ES-I3 (cell line): Measurements from ENCODE around the gene CACNA1H.

ENCODE experiments used
- H3K36me3 ChIP-seq: 2 replicates; pipeline ENCODE4 v1.6.1; 2013; ENCODE audit warnings: mild to moderate bottlenecking, low read length, control low read depth, moderate library complexity; ENCODE audit not compliant: insufficient read depth
- H3K4me1 ChIP-seq: 2 replicates; pipeline ENCODE4 v1.6.1; 2013; ENCODE audit warnings: mild to moderate bottlenecking, control low read depth, low read length; ENCODE audit not compliant: insufficient read depth
- H3K9ac ChIP-seq: 2 replicates; pipeline ENCODE4 v1.6.1; 2013; ENCODE audit warnings: low read depth, mild to moderate bottlenecking, low read length, moderate library complexity
- H3K9me3 ChIP-seq: 2 replicates; pipeline ENCODE4 v1.6.1; 2013; ENCODE audit warnings: mild to moderate bottlenecking, low read length, moderate library complexity; ENCODE audit not compliant: control insufficient read depth, insufficient read depth

Gene CACNA1H

DNA sequence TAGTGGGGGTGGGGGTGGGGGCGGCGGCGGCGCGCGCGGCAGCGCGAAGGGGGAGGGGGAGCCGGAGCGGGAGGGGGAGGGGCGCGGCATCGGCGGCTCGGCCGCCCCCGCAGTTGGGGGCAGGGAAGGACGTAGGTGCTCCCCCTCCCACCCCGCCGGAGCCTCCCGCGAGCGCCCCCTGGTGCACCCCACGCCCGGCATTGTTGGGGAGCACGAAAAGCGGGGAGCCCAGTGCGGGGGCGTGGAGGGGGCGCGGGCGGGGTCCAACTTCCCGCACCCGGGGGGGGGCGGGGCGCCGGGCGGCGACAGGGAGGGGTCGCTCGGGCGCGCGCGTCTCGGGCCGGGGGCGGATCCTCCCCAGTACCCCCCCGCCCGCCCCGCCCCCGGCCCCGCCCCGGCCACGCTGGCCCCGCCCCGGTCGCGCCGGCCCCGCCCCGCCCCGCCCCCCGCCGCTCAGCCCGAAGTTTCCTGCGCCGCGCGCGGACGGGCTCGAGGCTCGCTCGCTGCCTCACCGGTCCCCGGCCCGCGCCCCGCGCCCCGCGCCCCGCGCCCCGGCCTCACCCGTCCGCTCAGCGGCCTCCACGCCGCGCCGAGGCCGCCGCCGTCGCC, at the start of gene CACNA1H:
Gene CACNA1H, plus strand, starts transcription at position 456 of the 609 bp plus-strand sequence. CDS start 632 bp downstream, outside the sequence.
- H3K36me3 ChIP-seq = no peaks in the 10 kb centered on the region
- peaks cover 2% of the 10 kb centered on the region; the same call in 1 of the 2 replicates for H3K9me3 ChIP-seq
- peak within 1 kb of the TSS; percentile 58 for H3K9ac ChIP-seq
- H3K4me1 ChIP-seq = no peaks in the 10 kb centered on the region; the same call in 1 of the 2 replicates

DNA sequence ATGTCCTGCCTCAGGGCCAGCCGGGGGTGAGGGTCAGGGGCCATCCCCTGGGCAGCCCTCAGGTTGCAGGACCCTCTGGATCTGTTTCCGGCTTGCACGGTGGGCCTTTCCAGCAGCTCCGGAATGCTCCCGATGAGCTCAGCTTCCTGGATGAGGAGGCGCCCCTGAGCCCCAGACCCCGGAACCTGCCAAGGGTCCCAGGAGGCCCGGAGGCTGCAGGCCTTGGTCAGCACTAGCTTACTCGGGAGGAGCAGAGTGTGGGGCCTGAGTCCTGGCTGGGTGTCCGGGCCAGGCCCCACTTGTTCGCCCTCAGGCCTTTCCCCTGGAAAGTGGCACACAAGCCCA, 49.3 kb upstream of the CACNA1H start:
- H3K9ac ChIP-seq = peak overlapping the region; percentile 73
- H3K4me1 ChIP-seq = no peaks in the 10 kb centered on the region; the same call in 1 of the 2 replicates
- no peaks in the 10 kb centered on the region for H3K9me3 ChIP-seq

DNA sequence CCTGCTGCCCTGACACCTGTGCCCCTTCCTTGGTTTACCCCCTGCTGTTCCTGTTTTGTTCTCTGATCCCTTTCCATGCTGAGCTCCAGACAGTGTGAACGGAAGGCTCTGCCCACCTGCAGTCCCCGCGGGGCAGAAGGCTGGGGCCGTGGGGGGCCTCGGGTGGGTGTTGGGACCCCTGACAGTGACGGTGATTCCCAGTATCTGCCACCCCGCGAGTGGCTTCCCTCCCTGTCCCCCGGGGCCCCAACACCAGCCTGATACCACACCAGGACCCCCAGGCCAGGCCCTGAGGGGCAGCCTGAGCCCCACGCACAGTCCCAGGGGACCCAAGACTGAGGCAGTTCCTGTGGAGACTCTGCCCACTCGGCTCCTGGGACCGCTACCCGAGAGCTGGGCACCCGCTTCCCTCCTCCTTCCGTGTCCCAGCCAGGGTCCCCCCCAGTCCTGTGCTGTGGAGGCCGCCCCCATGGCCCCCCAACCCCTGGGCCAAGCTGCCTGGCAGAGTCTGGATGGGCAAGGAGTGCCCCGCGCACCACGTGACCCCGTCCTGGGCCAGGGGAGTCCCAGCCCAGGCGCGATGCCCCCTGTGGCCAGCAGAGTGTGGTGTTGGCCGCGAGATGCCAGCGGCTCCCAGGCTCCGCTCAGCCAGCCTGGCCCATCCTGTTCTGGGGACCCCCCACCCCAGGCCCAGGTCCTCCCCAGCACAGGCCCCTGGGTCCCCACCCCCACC, 46.9 kb upstream of the CACNA1H start:
- Histone ChIP-seq H3K4me1 (no peaks in the 10 kb centered on the region; the same call in 1 of the 2 replicates), H3K9me3 (no peaks in the 10 kb centered on the region), H3K36me3 (no peaks in the 10 kb centered on the region), H3K9ac (no peak overlapping the region)

More for the DNA sequence above, 49.3 kb upstream of the CACNA1H start:
- no peaks in the 10 kb centered on the region for H3K36me3 ChIP-seq

DNA sequence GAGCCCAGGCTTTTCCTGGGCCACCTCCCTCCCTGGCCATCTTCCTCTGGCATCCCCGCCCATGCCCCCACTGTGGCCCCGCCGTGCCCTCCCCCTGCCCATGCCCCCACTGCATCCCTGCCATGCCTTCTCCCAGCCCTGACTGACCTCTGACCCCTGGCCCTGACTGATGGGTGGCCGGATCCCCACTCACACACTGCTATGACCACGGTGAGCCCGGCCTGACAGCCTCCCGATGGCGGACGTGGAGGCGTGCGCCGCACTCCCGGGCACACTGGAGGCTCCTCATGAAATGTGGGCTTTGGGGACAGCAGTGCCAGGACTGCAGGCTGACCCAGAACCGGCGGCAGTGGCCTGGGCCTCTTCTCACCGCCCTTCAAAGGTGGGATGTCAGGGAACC, 46.2 kb upstream of the CACNA1H start:
- Histone ChIP-seq H3K9me3 (no peaks in the 10 kb centered on the region), H3K9ac (no peak overlapping the region), H3K36me3 (no peaks in the 10 kb centered on the region), H3K4me1 (no peaks in the 10 kb centered on the region; the same call in 1 of the 2 replicates)

DNA sequence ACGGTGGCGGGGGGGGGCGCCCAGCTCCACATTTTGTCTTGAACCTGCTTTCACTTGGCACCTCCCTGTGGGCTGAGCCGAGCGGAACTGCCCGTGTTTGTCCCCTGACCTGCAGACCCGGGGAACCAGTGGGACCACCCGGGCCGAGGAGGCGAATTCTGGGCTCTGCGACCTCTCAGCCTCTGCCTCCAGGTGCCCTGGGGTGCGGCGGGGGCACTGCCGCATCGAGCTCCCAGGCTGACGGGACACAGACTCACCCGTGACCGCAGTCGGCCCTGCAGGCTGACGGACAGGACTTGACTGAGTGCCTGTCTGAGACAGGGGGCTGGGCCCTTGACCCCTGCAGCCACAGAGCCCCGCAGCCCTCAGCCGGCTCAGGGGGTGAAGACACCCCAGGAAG, 45.8 kb upstream of the CACNA1H start:
- Histone ChIP-seq H3K9ac (no peak overlapping the region), H3K36me3 (no peaks in the 10 kb centered on the region), H3K9me3 (no peaks in the 10 kb centered on the region), H3K4me1 (no peaks in the 10 kb centered on the region; the same call in 1 of the 2 replicates)

DNA sequence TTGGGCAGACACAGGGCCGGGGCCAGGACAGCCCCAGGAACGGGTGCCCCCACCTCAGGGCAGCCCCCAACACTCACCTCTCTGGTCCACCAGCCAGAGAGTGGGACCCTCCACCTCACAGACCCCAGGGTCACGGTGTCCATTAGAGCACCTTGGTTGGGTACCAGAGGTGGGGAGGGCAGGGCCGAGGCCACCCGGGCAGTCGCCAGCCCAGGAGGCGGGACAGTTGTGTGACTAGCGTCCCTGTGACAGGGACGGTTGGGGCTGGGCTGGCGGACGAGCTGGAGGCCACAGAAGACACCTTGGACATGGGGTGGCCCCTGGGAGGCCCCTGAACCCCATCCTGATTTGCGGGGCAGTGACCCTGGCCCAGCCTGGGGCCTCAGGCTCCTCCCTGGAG, 45.2 kb upstream of the CACNA1H start:
- no peaks in the 10 kb centered on the region; the same call in 1 of the 2 replicates for H3K4me1 ChIP-seq
- no peaks in the 10 kb centered on the region for H3K36me3 ChIP-seq
- no peak overlapping the region for H3K9ac ChIP-seq
- H3K9me3 ChIP-seq = no peaks in the 10 kb centered on the region

DNA sequence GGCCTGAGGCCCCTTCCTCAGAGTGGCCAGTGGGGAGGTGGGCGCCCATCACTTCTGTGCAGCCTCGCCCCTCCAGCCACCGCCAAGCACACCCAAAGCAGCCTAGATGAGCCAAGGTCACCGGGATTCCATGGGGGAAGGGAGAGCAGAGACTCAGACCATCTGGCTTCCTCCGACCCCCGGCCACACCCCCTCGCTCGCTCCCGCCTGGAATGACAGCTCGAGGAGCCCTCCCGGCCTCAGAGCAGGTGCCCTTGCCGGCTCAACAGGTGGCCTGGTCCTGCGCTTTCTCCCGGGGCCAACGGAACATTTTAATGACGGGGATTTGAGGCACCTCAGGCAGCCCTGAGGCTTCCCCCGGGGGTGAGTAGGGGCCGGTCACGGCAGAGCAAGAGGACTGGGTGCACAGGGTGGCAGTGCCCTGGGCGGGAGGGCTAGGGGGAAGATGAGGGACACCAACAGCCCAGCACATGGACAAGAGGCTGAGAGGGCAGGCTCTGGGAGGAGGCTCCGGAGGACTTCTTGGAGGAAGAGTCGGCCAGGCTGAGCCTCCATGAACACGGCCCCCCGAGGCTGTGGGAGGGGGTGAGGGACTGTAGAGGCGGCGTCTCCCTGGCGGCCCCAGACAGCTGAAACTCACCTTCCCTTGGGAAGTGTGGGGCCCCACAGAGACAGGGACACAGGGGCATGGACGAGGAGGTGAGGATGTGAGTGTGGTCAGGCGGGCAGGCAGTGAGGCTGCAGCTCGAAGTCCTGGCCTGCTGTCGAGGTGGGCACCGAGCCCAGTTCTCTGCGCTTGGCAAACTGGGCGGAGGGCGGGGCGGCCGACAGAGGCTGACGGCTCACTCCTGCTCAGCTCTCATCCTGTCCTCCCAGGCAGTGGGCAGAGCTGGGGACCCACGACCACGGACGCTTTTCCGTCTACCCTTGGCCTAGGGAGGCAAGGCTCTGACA, 44.3 kb upstream of the CACNA1H start:
- no peaks in the 10 kb centered on the region for H3K36me3 ChIP-seq
- H3K9ac ChIP-seq = no peak overlapping the region
- no peaks in the 10 kb centered on the region for H3K9me3 ChIP-seq
- H3K4me1 ChIP-seq = no peaks in the 10 kb centered on the region; the same call in 1 of the 2 replicates

DNA sequence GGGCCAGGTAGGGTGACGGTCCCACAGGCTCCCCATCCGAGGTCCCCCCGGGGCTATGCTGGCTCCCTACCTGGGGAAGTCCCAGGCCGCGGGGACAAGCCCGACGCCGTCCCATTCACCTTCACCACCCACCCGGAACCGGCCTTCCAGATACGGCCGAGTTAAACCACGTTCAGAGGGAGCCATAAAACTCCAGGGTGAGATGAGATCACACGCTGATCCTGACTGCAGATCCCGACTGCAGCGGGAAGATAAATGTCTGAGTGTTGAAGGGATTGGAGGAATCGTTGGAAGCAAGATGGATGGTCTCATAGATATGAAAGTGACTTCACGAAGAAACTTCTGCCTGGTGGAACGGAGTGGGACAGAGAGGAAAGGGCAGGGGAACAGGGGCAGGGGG, 43.3 kb upstream of the CACNA1H start:
- Histone ChIP-seq H3K4me1 (no peaks in the 10 kb centered on the region), H3K36me3 (no peaks in the 10 kb centered on the region), H3K9me3 (no peaks in the 10 kb centered on the region), H3K9ac (no peak overlapping the region)

DNA sequence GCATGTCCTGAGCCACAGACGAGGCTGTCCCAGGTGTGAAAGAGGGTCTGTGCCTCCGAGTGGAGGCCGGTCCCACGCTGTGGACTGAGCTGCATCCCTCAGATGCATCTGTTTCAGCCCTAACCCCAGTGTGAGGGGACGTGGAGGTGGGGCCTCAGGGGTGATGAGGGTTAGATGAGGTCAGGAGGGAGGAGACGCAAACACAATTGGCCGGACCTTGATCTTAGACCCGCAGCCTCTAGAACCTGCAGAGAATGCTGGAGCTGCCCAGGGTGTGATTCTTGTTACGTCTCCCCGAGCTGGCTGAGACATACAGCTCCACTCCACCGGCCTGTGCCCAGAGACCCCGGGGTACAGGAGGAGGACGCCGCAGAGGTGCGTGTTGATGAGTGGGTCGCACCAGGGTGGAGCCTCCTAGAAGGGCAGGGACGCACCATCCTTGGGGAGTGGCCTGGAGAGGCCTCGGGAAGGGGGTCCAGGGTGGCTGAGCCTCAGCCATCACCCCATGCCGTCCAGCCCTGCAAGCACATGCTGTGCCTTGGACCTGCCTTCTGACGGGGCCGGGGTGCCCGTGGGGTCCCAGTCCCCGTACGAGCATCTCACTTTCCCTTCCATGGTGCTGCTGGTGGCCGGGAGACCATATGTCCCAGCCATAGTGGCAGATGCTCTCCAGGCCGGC, 40.3 kb upstream of the CACNA1H start:
- no peaks in the 10 kb centered on the region for H3K4me1 ChIP-seq
- no peaks in the 10 kb centered on the region for H3K9me3 ChIP-seq
- no peaks in the 10 kb centered on the region for H3K36me3 ChIP-seq
- no peak overlapping the region for H3K9ac ChIP-seq

DNA sequence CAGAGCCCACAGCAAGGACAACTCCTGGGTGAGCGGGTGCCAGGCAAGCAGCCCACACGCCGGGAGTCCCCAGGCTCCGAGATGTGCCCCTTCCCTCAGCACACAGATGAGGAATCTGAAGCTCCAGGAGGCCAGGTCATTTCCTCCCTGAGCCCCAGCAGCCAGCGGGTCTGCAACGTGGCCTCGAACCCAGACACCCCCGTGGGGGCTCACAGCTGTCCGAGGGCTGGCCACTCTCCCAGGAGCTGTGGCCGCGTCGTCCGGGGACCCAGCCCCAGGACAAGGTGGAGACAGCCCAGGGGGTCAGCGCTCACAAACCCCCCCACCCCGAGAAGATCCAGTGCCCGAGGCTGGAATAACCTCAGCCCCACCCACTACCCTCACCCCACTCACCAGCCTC, 39.4 kb upstream of the CACNA1H start:
- no peaks in the 10 kb centered on the region for H3K9me3 ChIP-seq
- no peaks in the 10 kb centered on the region for H3K4me1 ChIP-seq
- no peaks in the 10 kb centered on the region for H3K36me3 ChIP-seq
- H3K9ac ChIP-seq = no peak overlapping the region

DNA sequence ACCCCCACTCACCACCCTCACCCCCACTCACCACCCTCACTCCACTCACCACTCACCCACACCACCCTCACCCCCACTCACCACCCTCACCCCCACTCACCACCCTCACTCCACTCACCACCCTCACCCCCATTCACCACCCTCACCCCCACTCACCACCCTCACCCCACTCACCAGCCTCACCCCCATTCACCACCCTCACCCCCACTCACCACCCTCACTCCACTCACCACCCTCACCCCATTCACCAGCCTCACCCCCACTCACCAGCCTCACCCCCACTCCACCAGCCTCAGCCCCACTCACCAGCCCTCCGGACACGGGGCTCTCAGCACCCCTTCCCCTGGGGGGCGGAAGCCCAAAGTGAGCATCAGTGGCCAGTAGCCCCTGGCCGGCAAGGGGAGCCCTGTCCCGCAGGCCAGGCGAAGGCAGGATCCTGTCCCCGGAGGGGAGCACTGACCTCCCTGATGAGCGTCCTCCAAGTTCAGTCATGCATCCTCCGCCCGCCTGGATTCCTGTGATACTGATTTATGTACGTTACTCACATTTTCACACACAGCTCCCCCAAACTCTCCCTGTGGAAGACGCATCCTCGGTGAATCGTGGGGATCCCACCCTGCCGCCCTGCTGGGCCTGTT, 38.9 kb upstream of the CACNA1H start:
- Histone ChIP-seq H3K36me3 (no peaks in the 10 kb centered on the region), H3K9me3 (no peaks in the 10 kb centered on the region), H3K9ac (no peak overlapping the region), H3K4me1 (no peaks in the 10 kb centered on the region)

DNA sequence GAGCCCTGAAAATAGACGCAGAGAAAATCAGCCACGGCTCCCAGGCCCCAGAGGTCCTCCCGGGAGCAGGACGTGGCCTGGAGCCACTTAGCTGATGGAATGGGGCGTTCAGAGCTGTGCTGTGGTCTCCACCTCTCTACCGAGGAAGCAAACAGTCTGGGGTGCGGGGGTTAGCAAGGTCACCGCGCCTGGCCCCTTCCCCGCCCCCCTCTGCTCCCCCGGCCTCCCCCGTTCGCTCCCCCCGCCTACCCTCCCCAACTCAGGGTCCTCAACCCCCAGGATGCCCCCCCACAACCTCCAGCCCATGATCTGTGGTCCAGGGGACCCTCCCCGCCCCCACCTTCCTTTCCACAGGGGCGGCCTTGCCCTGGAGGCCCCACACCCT, 36.2 kb upstream of the CACNA1H start:
- Histone ChIP-seq H3K36me3 (no peaks in the 10 kb centered on the region), H3K9ac (no peak overlapping the region), H3K4me1 (no peaks in the 10 kb centered on the region), H3K9me3 (no peaks in the 10 kb centered on the region)

DNA sequence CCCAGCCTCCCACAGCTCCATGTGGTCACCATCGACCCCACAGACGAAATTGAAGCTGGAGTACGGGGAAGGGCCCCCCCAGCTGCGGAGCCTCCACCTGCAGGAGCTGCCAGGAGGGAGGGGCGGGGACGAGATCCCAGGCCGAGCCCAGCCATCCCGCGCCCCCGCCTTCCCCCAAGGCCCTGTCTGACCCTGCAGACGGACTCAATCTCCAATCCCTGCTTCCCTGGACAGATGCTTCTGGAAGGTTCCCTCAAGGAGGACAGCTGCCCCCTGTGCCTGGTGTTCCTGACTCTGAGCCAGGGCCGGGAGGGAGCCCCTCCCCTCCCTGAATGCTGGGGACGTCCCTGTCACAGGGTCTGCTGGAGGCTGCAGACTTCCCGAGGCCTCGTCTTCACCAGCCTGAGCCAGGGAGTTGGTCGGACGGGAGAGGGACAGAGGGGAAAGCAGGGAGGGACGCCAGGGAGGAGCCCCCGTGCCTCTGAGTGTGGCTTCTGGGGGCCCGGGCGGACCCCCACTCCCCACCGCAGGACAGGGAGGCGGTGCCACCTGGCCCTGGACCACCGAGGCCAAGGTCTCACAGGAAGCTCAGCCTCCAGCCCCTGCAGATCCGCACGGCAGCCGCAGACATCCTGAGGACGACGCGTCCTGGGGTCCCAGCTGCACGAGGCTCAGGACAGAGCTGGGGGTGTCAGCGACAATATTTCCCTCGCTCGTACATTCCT, 35.6 kb upstream of the CACNA1H start:
- Histone ChIP-seq H3K9ac (no peak overlapping the region), H3K4me1 (no peaks in the 10 kb centered on the region), H3K9me3 (no peaks in the 10 kb centered on the region), H3K36me3 (no peaks in the 10 kb centered on the region)
